Mucosa of rectum (tissue), 2 donors: ENCODE measurements around the gene ATL1.
"Not testable (repeated sequence)": the region's sequence is repeated elsewhere in the genome, so short reads cannot be mapped to it uniquely, and the experiment has no call there.

Experiments used
- H3K27ac ChIP-seq, 2 donors: one replicate each; pipeline ENCODE4 v1.7.0; 2013; ENCODE audit warnings: inconsistent platforms in 2 of 2, low read depth in 2 of 2, low read length in 2 of 2
- H3K27me3 ChIP-seq, 2 donors: one replicate each; pipeline ENCODE4 v1.7.0; 2013; ENCODE audit warnings: low read length in 2 of 2; ENCODE audit not compliant: control insufficient read depth in 2 of 2, insufficient read depth in 2 of 2
- H3K36me3 ChIP-seq, 2 donors: one replicate each; pipeline ENCODE4 v1.7.0; 2013; ENCODE audit warnings: low read length in 2 of 2; ENCODE audit not compliant: control insufficient read depth in 2 of 2, insufficient read depth in 2 of 2
- H3K4me1 ChIP-seq, 2 donors: one replicate each; pipeline ENCODE4 v1.7.0; 2013; ENCODE audit warnings: low read length in 2 of 2, mild to moderate bottlenecking in 1 of 2; ENCODE audit not compliant: control insufficient read depth in 2 of 2, insufficient read depth in 2 of 2
- H3K4me3 ChIP-seq, 2 donors: one replicate each; pipeline ENCODE4 v1.7.0; 2013; ENCODE audit warnings: low read length in 2 of 2
- H3K9ac ChIP-seq, 2 donors: one replicate each; pipeline ENCODE4 v1.7.0; 2013; ENCODE audit warnings: low read length in 2 of 2, low read depth in 1 of 2, mild to moderate bottlenecking in 1 of 2
- H3K9me3 ChIP-seq, 2 donors: one replicate each; pipeline ENCODE4 v1.7.0; 2013; ENCODE audit warnings: low read length in 2 of 2; ENCODE audit not compliant: control insufficient read depth in 2 of 2
- donor health status: healthy.
- donor health status: Normal muscosa, but diverticular disease.

Gene ATL1

GRCh38 chr14:50534997-50535396, 24.9 kb upstream of the ATL1 start:
- H3K27ac ChIP-seq: no peak overlapping the region
- peaks cover 4 to 18% of the 10 kb centered on the region in 2 donors for H3K4me1 ChIP-seq
- H3K4me3 ChIP-seq: no peak overlapping the region

GRCh38 chr14:50538034-50538433, 21.9 kb upstream of the ATL1 start:
- not testable (repeated sequence) for H3K4me3 ChIP-seq

More at GRCh38 chr14:50534997-50535396, 24.9 kb upstream of the ATL1 start:
- Histone ChIP-seq H3K36me3 (no peaks in the 10 kb centered on the region), H3K9me3 (no peaks in the 10 kb centered on the region), H3K27me3 (no peaks in the 10 kb centered on the region), H3K9ac (no peak overlapping the region)

DNA sequence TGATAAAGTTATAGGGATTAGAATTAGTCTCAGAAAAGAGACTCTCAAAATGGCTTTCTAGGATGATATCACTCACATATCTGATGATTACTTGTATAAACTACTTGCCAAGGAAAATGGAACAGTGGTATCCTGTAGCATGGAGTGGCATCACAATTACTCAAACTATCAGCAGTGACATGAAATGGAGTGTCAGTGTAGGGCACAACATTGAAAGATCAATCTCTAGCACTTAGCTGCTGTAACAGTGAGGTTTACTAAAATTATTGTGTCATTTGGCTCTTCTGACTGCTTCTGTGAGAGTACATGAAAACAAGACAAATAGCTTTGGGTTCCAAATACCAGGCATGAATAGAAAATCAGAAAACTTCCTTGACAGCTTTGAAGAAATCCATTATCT, 20.9 kb upstream of the ATL1 start:
- H3K36me3 ChIP-seq: no peaks in the 10 kb centered on the region
- no peak overlapping the region for H3K27ac ChIP-seq
- H3K4me1 ChIP-seq: peaks cover 0 to 2% of the 10 kb centered on the region in 2 donors
- H3K9ac ChIP-seq: no peak overlapping the region
- no peaks in the 10 kb centered on the region for H3K27me3 ChIP-seq
- H3K9me3 ChIP-seq: no peaks in the 10 kb centered on the region
- H3K4me3 ChIP-seq: no peak overlapping the region

More at GRCh38 chr14:50538034-50538433, 21.9 kb upstream of the ATL1 start:
- not testable (repeated sequence) for H3K36me3 ChIP-seq, H3K27me3 ChIP-seq, H3K9ac ChIP-seq, H3K9me3 ChIP-seq, H3K4me1 ChIP-seq, H3K27ac ChIP-seq

DNA sequence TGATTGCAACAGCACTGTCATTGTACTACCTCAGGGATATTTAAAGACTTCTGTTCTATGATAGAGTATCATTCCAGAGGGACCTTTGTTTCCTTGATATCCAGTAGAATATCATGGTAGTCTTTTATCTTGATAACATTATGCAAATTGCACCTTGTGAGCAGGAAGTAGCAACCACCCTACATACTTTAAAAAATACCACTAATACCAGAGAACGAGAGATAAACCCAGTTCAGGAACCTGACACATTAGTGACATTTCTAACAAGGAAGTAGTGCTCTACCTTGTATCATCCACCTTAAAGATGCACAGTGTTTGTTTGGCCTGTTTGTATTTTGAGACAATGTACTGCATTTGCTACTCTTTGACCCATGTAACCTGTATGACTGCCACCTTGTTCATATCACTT, 18.8 kb upstream of the ATL1 start:
- no peak overlapping the region for H3K9ac ChIP-seq
- no peaks in the 10 kb centered on the region for H3K9me3 ChIP-seq
- no peaks in the 10 kb centered on the region for H3K27me3 ChIP-seq
- H3K27ac ChIP-seq: peak overlapping the region; percentile 19 to 26
- H3K4me1 ChIP-seq: peaks cover 0 to 2% of the 10 kb centered on the region in 2 donors
- no peaks in the 10 kb centered on the region for H3K36me3 ChIP-seq
- H3K4me3 ChIP-seq: no peak overlapping the region

DNA sequence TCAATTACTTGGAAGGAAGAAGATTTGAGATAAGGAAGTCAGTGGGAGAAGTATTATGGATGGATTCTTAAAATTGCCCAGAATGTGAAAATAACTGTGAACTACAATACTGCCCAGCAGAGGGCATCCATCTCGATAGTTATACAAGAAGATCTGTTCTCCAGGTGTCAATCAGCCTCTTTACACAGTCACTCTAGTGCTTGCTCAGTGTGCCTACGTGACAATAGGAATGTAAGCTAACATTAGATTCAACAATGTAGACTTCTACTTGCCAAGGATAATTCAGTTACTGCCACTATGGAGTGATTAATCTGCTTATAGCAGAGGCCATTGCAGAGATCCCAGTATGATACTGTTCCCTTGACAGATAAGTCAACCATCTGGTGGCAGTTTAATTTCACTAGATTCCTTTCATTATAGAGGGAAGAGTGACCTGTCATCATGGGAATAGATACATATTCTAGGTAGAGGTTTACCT, 17.0 kb upstream of the ATL1 start:
- Histone ChIP-seq H3K4me1 (peaks cover 0 to 2% of the 10 kb centered on the region in 2 donors), H3K27me3 (no peaks in the 10 kb centered on the region), H3K4me3 (no peak overlapping the region), H3K36me3 (no peaks in the 10 kb centered on the region), H3K9me3 (no peaks in the 10 kb centered on the region), H3K27ac (no peak overlapping the region), H3K9ac (no peak overlapping the region)

- no peaks in the 10 kb centered on the region for H3K36me3 ChIP-seq
- H3K4me1 ChIP-seq: peaks cover 0 to 2% of the 10 kb centered on the region in 2 donors
- no peak overlapping the region for H3K27ac ChIP-seq
- no peak overlapping the region for H3K4me3 ChIP-seq
- H3K9ac ChIP-seq: no peak overlapping the region
- H3K27me3 ChIP-seq: no peaks in the 10 kb centered on the region
- no peaks in the 10 kb centered on the region for H3K9me3 ChIP-seq
Measured at GRCh38 chr14:50544911-50545310, 15.0 kb upstream of the ATL1 start.

- H3K4me1 ChIP-seq: peaks cover 0 to 2% of the 10 kb centered on the region in 2 donors
Measured at GRCh38 chr14:50545618-50546017, 14.3 kb upstream of the ATL1 start.

GRCh38 chr14:50550294-50550693, 9.7 kb upstream of the ATL1 start:
- no peaks in the 10 kb centered on the region for H3K36me3 ChIP-seq
- no peak overlapping the region for H3K27ac ChIP-seq
- no peak overlapping the region for H3K4me3 ChIP-seq
- no peak overlapping the region for H3K9ac ChIP-seq
- H3K4me1 ChIP-seq: no peaks in the 10 kb centered on the region
- H3K27me3 ChIP-seq: no peaks in the 10 kb centered on the region
- H3K9me3 ChIP-seq: no peaks in the 10 kb centered on the region

More at GRCh38 chr14:50545618-50546017, 14.3 kb upstream of the ATL1 start:
- Histone ChIP-seq H3K9me3 (no peaks in the 10 kb centered on the region), H3K4me3 (no peak overlapping the region), H3K27ac (no peak overlapping the region), H3K9ac (no peak overlapping the region), H3K27me3 (no peaks in the 10 kb centered on the region), H3K36me3 (no peaks in the 10 kb centered on the region)

DNA sequence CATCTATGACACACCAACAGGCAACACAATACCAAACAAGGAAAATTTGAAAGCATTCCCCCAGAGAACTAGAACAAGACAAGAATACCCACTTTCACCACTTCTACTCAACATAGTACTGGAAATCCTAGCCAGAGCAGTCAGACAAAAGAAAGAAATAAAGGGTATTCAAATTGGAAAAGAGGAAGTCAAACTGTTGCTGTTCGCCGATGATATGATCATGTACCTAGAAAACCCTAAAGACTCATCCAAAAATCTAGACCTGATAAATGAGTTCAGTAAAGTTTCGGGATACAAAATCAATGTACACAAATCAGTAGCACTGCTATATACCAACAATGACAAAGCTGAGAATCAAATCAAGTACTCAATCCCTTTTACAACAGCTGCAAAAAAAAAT, 8.1 kb upstream of the ATL1 start:
- H3K27me3 ChIP-seq: no peaks in the 10 kb centered on the region
- H3K36me3 ChIP-seq: no peaks in the 10 kb centered on the region

DNA sequence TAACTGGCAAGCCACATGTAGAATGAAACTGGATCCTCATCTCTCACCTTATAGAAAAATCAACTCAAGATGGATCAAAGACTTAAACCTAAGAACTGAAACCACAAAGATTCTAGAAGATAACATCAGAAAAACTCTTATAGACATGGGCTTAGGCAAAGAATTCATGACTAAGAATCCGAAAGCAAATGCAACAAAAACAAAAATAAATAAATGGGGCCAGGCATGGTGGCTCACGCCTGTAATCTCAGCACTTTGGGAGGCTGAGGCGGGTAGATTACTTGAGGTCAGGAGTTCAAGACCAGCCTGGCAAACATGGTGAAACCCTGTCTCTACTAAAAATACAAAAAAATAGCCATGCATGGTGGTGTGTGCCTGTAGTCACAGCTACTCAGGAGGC, 7.1 kb upstream of the ATL1 start:
- not testable (repeated sequence) for H3K27me3 ChIP-seq, H3K36me3 ChIP-seq, H3K4me3 ChIP-seq, H3K9me3 ChIP-seq, H3K9ac ChIP-seq, H3K27ac ChIP-seq, H3K4me1 ChIP-seq

More for the DNA sequence above, 8.1 kb upstream of the ATL1 start:
- Histone ChIP-seq H3K9ac (no peak overlapping the region), H3K27ac (no peak overlapping the region), H3K4me1 (no peaks in the 10 kb centered on the region), H3K4me3 (no peak overlapping the region), H3K9me3 (no peaks in the 10 kb centered on the region)

GRCh38 chr14:50560931-50561285, 963 bp downstream of the ATL1 start:
- peaks cover 0 to 3% of the 10 kb centered on the region in 2 donors for H3K27me3 ChIP-seq

More at GRCh38 chr14:50560931-50561285, 963 bp downstream of the ATL1 start:
- Histone ChIP-seq H3K36me3 (no peaks in the 10 kb centered on the region), H3K4me1 (peaks cover 3 to 11% of the 10 kb centered on the region in 2 donors), H3K9me3 (no peaks in the 10 kb centered on the region), H3K27ac (peak overlapping the region; percentile 74 to 80), H3K9ac (peak overlapping the region; percentile 68 to 70), H3K4me3 (peak overlapping the region; percentile 64 to 87)
